ENCODE measurements around the gene SEPTIN5.
"Not testable (repeated sequence)": the region's sequence is repeated elsewhere in the genome, so short reads cannot be mapped to it uniquely, and the experiment has no call there.

Gene SEPTIN5

DNA sequence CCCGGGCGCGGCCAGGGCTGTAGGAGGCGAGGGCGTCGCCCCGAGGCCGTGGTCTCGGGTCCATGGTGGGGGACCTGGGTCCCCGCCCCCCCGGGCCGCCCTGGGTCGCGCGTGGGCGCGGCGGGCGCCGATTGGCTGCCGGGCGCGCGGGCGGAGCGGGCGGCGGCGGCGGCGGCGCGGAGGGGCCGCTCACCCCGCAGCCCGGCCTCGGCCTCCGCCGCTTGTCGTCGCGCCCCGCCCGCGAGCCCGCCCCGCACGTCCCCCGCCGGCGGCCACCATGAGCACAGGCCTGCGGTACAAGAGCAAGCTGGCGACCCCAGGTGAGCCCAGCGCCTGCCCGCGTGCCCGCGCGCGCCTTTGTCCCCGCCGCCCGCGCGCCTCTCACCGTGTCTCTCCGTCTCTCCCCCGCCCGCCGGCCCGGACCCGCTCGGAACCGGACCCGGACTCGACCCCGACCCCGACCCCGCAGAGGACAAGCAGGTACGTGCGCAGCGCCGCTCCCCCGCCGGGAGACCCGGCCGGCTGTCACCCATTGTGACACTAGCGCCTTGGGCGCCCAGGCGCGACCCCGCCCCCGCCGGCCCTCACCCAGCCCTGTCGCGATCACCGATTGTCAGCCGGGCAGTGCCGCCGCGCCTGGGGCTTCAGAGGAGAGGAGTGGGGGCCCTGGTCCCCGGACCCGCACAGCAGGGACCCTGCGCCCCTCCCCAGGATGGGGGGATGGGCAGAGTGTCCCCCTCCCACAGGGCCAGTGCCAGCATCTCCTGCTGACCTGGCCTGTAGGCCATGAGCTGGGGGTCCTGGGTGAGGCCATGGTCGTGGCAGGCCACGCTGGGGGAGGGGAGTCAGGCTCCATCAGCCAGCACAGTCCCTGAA lies at the start of gene SEPTIN5:
SEPTIN5 (plus strand) TSS at position 192 of the 876 bp plus-strand sequence; CDS start at position 278, 86 bp downstream.
- DNase-seq, result no peak

DNA sequence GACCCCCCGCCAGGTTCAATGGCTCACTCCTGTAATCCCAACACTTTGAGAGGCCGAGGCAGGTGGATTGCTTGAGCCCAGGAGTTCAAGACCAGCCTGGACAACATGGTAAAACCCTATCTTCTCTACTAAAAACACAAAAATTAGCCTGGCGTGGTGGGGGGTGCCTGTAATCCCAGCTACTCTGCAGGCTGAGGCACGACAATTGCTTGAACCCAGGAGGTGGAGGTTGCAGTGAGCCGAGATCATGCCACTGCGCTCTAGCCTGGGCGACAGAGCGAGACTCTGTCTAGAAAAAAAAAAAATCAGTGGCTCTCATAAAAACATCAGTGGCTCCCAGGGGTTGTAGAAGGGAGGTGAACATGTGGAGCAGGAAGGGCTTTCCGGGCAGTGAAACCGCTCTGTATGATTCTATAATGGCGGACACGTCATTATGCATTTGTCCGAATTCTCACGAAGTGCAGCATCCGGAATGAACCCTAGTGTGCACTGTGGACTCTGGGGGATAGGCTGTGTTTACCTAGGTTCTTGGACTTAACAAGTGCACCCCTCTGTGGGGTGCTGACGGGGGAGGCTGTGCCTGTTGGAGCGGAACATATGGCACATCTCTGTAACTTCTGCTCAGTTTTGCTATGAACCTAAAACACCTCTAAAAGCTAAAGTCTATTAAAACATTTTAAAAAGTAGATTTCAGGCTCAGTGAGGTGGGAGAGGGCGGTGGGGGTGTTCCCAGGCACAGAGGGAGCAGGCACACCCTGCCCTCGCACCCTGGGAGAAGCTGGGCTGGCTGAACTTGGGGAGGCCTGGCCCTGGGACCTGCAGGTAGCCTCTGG lies 49.1 kb upstream of the SEPTIN5 start:
- DNase-seq, result no peak

- no peak for DNase-seq
Measured at GRCh38 chr22:19665784-19666672, 48.3 kb upstream of the SEPTIN5 start.

- DNase-seq, result no peak
Measured at GRCh38 chr22:19666673-19667593, 47.4 kb upstream of the SEPTIN5 start.

DNA sequence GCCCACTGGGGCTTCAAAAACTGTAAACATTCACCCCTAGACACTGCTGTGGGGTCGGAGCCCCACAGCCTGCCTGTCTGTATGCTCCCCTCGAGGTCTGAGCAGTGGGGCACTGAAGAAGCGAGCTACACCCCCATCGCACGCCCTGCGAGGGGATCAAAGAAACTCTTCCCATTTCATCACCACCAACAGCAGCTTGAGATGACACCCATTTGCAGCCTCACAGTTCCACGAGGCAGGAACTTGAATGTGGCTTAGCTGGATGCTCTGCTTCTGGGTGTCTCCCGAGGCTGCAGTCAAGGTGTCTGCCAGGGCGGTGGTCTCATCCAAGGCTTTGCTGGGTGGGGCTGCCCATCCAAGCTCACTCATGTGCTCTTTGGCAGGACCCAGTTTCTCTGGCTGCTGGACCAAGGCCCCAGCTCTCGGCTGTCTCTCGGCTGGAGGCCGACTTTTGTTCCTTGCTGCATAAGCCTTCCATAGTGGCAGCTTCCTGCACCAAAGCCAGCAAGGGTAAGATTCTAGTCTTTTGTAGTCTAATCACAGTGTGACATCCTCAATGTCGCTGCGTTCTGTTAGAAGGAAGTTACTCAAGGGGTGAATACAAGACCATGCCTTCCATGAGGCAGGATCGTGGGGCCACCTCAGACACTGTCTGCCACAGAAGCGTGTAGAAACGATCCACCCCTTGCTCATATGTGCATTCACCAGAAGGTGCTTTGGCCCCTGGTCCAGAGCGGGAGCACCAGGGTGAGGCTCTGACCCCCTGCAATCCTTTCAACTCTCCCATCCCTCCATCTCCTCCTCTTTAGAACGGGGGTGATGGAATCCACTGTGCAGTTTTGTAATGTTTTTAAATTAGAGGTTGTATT lies 46.2 kb upstream of the SEPTIN5 start:
- DNase-seq, result no peak

- no peak for DNase-seq
Measured at GRCh38 chr22:19668748-19669147, 45.6 kb upstream of the SEPTIN5 start.

DNA sequence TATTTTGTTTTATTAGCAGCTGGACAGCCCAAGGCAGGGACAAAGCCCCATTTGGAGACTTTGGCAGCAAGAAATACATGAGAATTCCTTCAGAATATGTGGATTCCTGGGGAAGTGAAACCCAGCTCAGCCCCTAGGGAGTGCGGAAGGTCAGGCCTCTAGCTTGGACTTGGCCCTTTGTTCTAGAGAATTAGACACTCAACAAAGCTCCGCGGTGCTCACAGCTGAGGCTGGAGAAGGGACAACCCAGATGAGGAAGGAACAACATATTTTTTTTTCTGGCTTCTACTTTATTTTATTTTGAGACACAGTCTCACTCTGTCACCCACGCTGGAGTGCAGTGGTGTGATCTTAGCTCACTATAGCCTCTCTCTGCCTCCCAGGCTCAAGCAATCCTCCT lies 44.7 kb upstream of the SEPTIN5 start:
- no peak for DNase-seq

DNA sequence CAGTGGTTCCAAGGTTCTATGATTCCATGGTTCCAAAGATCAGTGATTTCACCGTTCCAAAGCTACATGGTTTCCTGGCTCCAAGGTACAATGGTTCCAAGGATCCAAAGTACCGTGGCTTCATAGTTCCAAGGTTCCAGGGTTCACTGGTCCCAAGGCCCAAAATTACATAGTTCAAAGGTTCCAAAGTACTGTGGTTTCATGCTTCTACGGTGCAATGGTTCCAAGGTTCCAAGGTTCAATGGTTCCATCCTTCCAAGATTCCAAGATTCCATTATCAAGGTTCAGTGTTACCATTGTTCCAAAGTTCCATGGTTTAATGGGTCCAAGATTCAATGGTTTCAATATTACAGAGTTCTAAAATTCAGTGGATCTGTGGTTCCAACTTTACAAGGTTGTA lies 43.0 kb upstream of the SEPTIN5 start:
- DNase-seq, result no peak

- DNase-seq, result no peak
Measured at GRCh38 chr22:19672054-19672776, 42.1 kb upstream of the SEPTIN5 start.

DNA sequence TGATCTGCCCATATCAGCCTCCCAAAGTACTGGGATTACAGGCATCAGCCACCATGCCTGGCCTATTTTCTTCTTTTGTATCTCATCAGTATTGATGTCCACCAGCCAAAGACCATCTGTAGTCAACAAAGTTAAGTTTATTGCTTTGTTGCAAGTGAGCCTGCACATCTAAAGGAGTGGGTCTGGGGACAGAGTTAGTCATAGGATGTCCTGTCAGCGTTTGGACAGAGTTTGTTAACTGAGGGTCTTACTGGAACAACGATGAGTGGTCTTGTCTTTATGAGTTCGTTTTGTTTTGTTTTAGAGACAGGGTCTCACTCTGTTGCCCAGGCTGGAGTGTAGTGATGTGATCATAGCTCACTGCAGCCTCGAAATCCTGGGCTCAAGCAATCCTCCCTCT lies 40.6 kb upstream of the SEPTIN5 start:
- DNase-seq, result no peak

DNA sequence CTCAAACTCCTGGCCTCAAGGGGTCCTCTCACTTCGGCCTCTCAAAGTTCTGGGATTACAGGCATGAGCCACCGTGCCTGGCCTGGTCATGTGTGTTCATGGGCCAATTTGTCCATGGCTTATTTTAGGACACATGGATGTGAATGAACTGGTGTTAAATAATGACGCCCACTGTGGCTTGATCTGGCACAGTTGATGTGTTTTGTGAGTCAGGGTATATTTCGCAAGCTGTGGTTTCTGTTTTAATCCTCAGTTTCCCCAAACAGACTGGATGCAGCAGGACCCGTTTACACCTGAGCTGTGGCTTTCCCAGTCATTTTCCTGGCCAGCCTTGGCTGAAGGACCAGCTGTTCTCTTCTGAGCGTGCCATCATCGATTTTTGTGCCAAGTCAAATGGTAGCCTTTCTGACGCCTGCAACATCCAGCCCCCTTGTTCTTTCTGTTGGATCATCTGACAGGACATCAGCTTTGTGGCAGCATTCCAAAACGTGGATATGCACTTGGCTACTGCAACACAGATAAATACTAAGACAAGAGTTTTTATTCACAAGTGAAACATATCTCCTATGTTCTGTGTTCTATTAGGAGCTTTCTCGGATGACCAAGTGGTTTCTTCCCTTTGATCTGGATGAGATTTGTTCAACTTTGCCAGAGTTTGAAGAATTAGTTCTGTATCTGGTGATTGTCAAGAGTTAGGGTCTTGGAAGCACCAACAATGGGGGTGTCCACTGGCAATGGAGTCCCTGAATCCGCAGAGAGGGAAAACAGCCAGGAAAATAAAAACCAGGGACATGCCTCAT lies 40.0 kb upstream of the SEPTIN5 start:
- DNase-seq, result no peak

DNA sequence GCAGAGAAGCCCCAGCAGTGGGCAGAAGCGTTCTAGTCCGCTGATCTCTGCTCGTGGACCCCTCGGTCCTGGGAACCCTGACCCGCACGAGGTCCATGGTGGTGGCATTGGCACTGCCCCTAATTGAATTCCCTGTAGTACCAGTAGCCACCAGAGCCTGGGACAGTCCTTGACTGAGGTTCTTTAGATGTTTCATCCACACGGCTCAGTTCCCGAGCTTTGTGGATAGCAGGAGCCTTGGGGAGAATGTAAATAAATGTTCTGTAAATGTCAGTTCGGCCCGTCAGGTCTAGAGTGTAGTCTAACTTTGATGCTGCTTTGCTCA lies 39.4 kb upstream of the SEPTIN5 start:
- DNase-seq, result no peak

DNA sequence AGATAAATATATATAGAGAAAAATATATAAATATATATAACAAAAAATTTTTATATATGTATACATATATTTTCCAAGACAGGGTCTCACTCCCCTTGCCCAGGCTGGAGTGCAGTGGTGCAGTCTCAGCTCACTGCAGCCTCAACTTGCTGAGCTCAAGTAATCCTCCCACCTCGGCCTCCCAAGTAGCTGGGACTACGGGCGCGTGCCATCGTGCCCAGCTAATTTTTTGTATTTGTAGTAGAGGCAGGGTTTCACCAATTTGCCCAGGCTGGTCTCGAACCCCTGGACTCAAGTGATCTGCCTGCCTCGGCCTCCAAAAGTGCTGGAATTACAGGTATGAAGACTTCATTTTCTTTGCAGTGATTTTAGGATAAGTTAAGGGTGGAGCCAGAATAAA lies 38.9 kb upstream of the SEPTIN5 start:
- no peak for DNase-seq

- DNase-seq, result not testable (repeated sequence)
Measured at GRCh38 chr22:19676437-19676836, 37.9 kb upstream of the SEPTIN5 start.

DNA sequence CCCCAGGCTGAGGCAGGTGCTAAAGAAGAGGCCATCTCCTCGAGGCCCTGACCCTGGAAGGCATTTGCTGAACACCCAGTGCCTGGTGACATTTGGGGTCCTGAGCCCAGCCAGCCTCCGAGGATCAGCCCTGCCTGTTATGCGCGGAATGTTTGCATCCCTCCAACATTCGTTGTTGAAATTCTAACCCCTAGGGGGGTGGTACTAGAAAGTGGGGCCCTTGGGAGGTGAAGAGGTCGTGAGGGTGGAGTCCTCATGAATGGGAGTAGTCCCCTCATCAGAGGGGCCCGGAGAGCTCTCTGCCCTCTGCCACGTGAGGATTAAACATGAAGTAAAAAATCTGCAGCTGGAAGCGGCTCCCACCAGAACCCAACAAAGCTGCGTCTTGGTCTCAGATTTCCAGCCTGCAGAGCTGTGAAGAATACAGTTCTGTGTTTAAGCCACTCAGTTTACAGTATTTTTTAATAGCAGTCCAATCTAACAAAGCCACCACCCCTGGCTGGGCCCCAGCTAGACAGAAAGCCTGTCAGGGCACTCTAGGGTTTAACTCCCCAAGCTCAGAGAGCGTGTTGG lies 35.3 kb upstream of the SEPTIN5 start:
- no peak for DNase-seq

DNA sequence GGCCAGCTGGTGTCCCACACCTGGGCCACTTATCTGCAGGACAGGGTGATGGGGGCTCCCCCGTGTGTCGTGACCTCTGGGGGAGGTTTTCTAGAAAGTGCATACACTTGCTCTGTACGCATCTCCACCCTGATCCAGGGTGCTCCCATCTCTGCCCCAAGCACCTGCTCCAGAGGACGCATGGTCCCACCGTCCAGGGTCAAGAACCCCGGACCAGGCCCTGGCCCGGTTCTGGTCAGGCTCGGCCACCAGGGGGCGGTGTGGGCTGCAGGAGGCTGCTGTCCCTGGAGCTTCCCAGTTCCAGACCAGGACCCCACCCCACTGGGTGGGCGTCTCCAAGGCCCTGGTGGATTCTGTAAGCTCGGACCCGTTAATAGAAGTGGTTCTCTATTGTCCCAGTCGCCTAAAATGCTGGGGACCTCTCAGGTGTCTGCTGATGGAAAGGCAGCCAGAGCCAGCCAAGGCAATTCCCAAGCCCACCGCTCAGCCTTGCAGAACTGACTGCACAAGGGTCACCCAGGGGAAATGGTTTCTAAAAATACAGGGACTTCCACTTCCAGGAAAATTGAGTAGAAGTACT lies 34.7 kb upstream of the SEPTIN5 start:
- DNase-seq, result no peak

DNA sequence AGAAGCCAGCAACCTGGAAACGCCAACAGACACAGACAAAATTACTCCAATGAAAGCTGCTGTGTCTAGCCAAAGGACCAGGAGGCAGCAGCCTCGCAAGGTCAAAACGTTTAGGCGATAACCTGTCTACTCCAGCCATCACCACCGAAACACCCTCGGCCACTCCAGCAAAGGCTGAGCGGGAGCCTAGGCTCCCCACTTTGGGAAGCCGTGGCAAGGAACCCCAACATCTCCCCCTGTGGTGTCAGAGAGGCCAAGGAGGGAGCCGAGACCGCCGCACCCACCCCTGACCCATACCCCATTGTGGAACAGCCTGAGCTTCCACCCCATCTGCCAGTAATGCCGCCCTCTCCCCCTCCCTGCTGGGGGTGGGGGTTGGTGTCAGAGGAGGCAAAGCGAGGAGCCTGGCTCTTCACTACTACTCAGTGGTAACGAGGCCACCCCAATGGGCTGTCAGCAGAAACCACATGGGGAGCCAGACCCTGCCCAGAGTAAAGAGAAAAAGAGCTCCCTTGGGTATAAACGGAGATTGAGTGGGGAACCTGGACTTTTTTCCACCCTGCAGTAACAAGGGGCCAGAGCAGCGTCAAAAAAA lies 33.9 kb upstream of the SEPTIN5 start:
- no peak for DNase-seq

Data from NCI-H510A (cell line).